Astrocyte (in vitro differentiated cells and primary cell): ENCODE data around the gene SGPP1. TPM values are rescaled to one million over a fixed set of nuclear protein-coding genes. Genes with fewer than 3 reads are reported as not detected.

Experiments used
- DNase-seq: peaks from one replicate; pipeline ENCODE4 v3.0.0-alpha.2; 2010; ENCODE audit warnings: low read depth
- FAIRE-seq: peaks from 2 replicates; lab custom pipeline; 2011; peaks lifted over from hg19 to GRCh38; lab: Jason Lieb, UNC
- H2AFZ ChIP-seq: 2 replicates; pipeline ENCODE4 v1.6.0; 2012; ENCODE audit warnings: low read depth, low read length, inconsistent platforms
- H3K27ac ChIP-seq: 2 replicates; pipeline ENCODE4 v1.5.1; 2011; ENCODE audit warnings: low read depth, low read length, inconsistent platforms
- H3K27me3 ChIP-seq: 2 replicates; pipeline ENCODE4 v1.6.0; 2011; ENCODE audit warnings: low read length, inconsistent platforms; ENCODE audit not compliant: insufficient read depth
- H3K36me3 ChIP-seq: 2 replicates; pipeline ENCODE4 v1.5.1; 2011; ENCODE audit warnings: low read length, inconsistent platforms; ENCODE audit not compliant: insufficient read depth
- H3K4me1 ChIP-seq: 2 replicates; pipeline ENCODE4 v1.5.1; 2011; ENCODE audit warnings: low read length, inconsistent platforms; ENCODE audit not compliant: insufficient read depth
- H3K4me2 ChIP-seq: 2 replicates; pipeline ENCODE4 v1.6.0; 2012; ENCODE audit warnings: low read length, inconsistent platforms
- H3K4me3 ChIP-seq: 2 replicates; pipeline ENCODE4 v1.5.1; 2011; ENCODE audit warnings: low read depth, mild to moderate bottlenecking, low read length, inconsistent platforms; ENCODE audit not compliant: insufficient read depth
- H3K79me2 ChIP-seq: 2 replicates; pipeline ENCODE4 v1.6.0; 2012; ENCODE audit warnings: mild to moderate bottlenecking, low read length, inconsistent platforms; ENCODE audit not compliant: insufficient read depth
- H3K9ac ChIP-seq: 2 replicates; pipeline ENCODE4 v1.6.0; 2012; ENCODE audit warnings: mild to moderate bottlenecking, low read length, inconsistent platforms
- H3K9me3 ChIP-seq: 2 replicates; pipeline ENCODE4 v1.5.1; 2012; ENCODE audit warnings: low read depth, mild to moderate bottlenecking, low read length, inconsistent platforms; ENCODE audit not compliant: insufficient read depth
- H4K20me1 ChIP-seq: 2 replicates; pipeline ENCODE4 v1.6.0; 2012; ENCODE audit warnings: low read length, inconsistent platforms; ENCODE audit not compliant: insufficient read depth
- H3K27ac Mint-ChIP-seq: one replicate; pipeline ENCODE4 v1.8.0; 2021; ENCODE audit warnings: mild to moderate bottlenecking, mixed read lengths; ENCODE audit not compliant: unreplicated experiment
- H3K27me3 Mint-ChIP-seq: one replicate; pipeline ENCODE4 v1.8.0; 2021; ENCODE audit warnings: low read depth, mixed read lengths; ENCODE audit not compliant: unreplicated experiment
- H3K36me3 Mint-ChIP-seq: one replicate; pipeline ENCODE4 v1.8.0; 2021; ENCODE audit warnings: low read depth, mixed read lengths; ENCODE audit not compliant: unreplicated experiment
- H3K4me1 Mint-ChIP-seq: one replicate; pipeline ENCODE4 v1.8.0; 2021; ENCODE audit warnings: low read depth, mixed read lengths; ENCODE audit not compliant: unreplicated experiment
- H3K4me3 Mint-ChIP-seq: one replicate; pipeline ENCODE4 v1.8.0; 2021; ENCODE audit warnings: mild to moderate bottlenecking, moderate library complexity, mixed read lengths; ENCODE audit not compliant: unreplicated experiment
- H3K9me3 Mint-ChIP-seq: one replicate; pipeline ENCODE4 v1.8.0; 2021; ENCODE audit warnings: mild to moderate bottlenecking, mixed read lengths; ENCODE audit not compliant: unreplicated experiment
- CTCF ChIP-seq: IDR thresholded peaks from 2 replicates; pipeline ENCODE4 v1.5.1; 2011; ENCODE audit warnings: low read depth, mild to moderate bottlenecking, inconsistent platforms, low read length, moderate library complexity; ENCODE audit not compliant: insufficient read depth
- EZH2 ChIP-seq: IDR thresholded peaks from 2 replicates; pipeline ENCODE4 v1.6.1; 2012; ENCODE audit warnings: mild to moderate bottlenecking, low read length, inconsistent platforms; ENCODE audit not compliant: insufficient read depth
- total RNA-seq: library from RNA; stranded (reverse); gene quantifications from 2 replicates; pipeline ENCODE4 v1.2.1, GENCODE V29; 2021

Gene SGPP1
- total RNA-seq, 1 donor from 2014 or later, result 13.9 TPM

DNA sequence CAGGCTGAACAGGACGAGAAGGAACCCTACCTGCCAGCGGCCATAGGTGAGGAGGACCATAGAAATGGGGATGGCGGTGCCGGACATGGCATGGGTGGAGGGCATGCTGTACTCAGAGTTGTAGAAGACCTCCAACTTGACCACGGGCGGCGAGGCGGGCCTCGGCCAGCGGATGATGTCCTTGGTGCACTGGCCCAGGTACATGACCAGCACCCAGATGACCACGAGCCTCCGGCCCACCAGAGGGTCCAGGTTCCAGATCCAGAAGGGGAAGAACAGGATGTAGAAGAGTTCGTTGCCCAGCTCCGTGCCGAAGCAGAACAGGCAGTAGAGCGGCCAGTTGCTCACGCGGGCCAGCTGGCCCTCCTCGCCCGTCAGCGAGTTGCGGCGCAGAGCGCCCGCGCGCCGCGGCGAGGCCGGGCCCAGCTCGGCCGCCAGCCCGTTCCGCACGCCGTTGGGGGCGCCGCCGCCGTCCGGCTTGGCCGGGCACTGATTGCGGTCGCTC, 582 bp downstream of the SGPP1 start:
- Histone ChIP-seq H3K79me2 (peaks cover 46% of the 10 kb centered on the region), H3K9me3 (no peaks in the 10 kb centered on the region), H3K9ac (peak overlapping the region; percentile 86), H3K27me3 (no peaks in the 10 kb centered on the region), H3K27ac (peak overlapping the region; percentile 65), H3K4me3 (peak overlapping the region; percentile 73), H3K4me1 (peaks cover 11% of the 10 kb centered on the region), H2AFZ (peak overlapping the region; percentile 92), H3K36me3 (no peaks in the 10 kb centered on the region), H4K20me1 (peaks cover 12% of the 10 kb centered on the region), H3K4me2 (peak overlapping the region; percentile 96)
- DNase-seq, result peak; percentile 26
- H3K4me1 Mint-ChIP-seq, result peaks cover 7% of the 10 kb centered on the region
- H3K36me3 Mint-ChIP-seq, result no peaks in the 10 kb centered on the region
- FAIRE-seq, result no peak
- H3K4me3 Mint-ChIP-seq, result peak overlapping the region; percentile 100
- TF ChIP-seq CTCF (no peak), EZH2 (no peak)
- peaks cover 10% of the 10 kb centered on the region for H3K27me3 Mint-ChIP-seq
- no peaks in the 10 kb centered on the region for H3K9me3 Mint-ChIP-seq
- H3K27ac Mint-ChIP-seq, result peak overlapping the region; percentile 87

GRCh38 chr14:63726499-63726898, 1.4 kb downstream of the SGPP1 start:
- Histone ChIP-seq H2AFZ (peak overlapping the region; percentile 7), H3K4me3 (peak overlapping the region; percentile 73), H4K20me1 (peaks cover 12% of the 10 kb centered on the region), H3K36me3 (no peaks in the 10 kb centered on the region), H3K27ac (no peak overlapping the region), H3K4me1 (peaks cover 11% of the 10 kb centered on the region), H3K9ac (peak overlapping the region; percentile 86), H3K79me2 (peaks cover 46% of the 10 kb centered on the region), H3K27me3 (no peaks in the 10 kb centered on the region), H3K9me3 (no peaks in the 10 kb centered on the region), H3K4me2 (peak overlapping the region; percentile 96)
- Mint-ChIP-seq H3K4me3 (peak overlapping the region; percentile 100), H3K27me3 (peaks cover 10% of the 10 kb centered on the region), H3K9me3 (no peaks in the 10 kb centered on the region), H3K4me1 (peaks cover 7% of the 10 kb centered on the region), H3K36me3 (no peaks in the 10 kb centered on the region), H3K27ac (no peak overlapping the region)
- DNase-seq (no peak), FAIRE-seq (no peak)
- TF ChIP-seq EZH2 (no peak), CTCF (no peak)

- Histone ChIP-seq H3K27me3 (no peaks in the 10 kb centered on the region), H3K36me3 (no peaks in the 10 kb centered on the region), H3K27ac (no peak overlapping the region), H3K4me1 (peaks cover 11% of the 10 kb centered on the region), H2AFZ (no peak overlapping the region), H3K4me2 (peak overlapping the region; percentile 96), H3K79me2 (peaks cover 46% of the 10 kb centered on the region), H3K4me3 (peak overlapping the region; percentile 73), H3K9ac (peak overlapping the region; percentile 86), H3K9me3 (no peaks in the 10 kb centered on the region), H4K20me1 (peaks cover 12% of the 10 kb centered on the region)
- H3K4me3 Mint-ChIP-seq, result peak overlapping the region; percentile 100
- peaks cover 9% of the 10 kb centered on the region for H3K27me3 Mint-ChIP-seq
- peaks cover 7% of the 10 kb centered on the region for H3K4me1 Mint-ChIP-seq
- no peak for TF ChIP-seq EZH2
- no peak for TF ChIP-seq CTCF
- DNase-seq, result no peak
- H3K27ac Mint-ChIP-seq, result no peak overlapping the region
- peaks cover 2% of the 10 kb centered on the region for H3K36me3 Mint-ChIP-seq
- no peaks in the 10 kb centered on the region for H3K9me3 Mint-ChIP-seq
- FAIRE-seq, result no peak
These were observed 1.9 kb downstream of the SGPP1 start for GRCh38 chr14:63725786-63726460.
